ENCODE measurements around the gene ADAMTS16.

The ADAMTS16 gene

DNA sequence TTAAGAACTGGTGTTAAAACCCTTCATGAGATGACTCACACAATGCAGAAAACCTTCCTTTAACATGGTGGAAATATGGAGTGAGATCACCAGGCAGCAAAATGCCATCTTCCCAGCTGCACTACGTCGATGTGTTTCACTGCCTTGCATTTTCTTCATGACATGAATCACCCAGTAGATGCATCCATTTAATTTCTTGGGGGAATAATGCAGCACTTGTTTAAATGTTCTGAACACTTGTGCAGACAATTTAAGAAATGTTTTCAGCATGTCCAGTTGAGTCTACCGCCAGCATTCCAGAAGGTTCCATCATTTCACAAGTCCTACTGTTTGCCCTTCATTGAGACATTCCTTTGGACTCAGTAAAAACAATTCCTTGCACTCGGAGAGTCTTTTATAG is 81.6 kb downstream of the ADAMTS16 start:
- Histone ChIP-seq H3K18ac (ENCODE audit: low read length) (no peak overlapping the region), H3K27me3 (ENCODE audit: insufficient read depth, low read length) (no peaks in the 10 kb centered on the region)

GRCh38 chr5:5231576-5231975 is 91.4 kb downstream of the ADAMTS16 start:
- Histone ChIP-seq H3K79me2 (ENCODE audit: control insufficient read depth, insufficient read depth, low read length, poor library complexity) (peaks cover 2% of the 10 kb centered on the region), H3K4me2 (ENCODE audit: low read length) (no peak overlapping the region), H3K4me3 (ENCODE audit: low read depth, low read length) (no peak overlapping the region), H3K4ac (ENCODE audit: low read depth, low read length) (no peak overlapping the region), H2BK12ac (ENCODE audit: low read length) (peak overlapping the region; percentile 90), H3K18ac (ENCODE audit: low read length) (peak overlapping the region; percentile 77), H3K79me1 (ENCODE audit: low read length) (peaks cover 11% of the 10 kb centered on the region), H4K8ac (ENCODE audit: low read depth, low read length) (peak overlapping the region; percentile 56), H2BK5ac (ENCODE audit: low read depth, low read length, poor library complexity) (peak overlapping the region; percentile 77), H4K91ac (ENCODE audit: low read depth, low read length) (peak overlapping the region; percentile 78), H2AK5ac (ENCODE audit: low read length) (peak overlapping the region; percentile 63), H3K14ac (ENCODE audit: low read length) (peak overlapping the region; percentile 60), H3K9ac (ENCODE audit: low read length) (no peak overlapping the region), H3K23ac (ENCODE audit: low read length) (no peak overlapping the region), H2AFZ (ENCODE audit: insufficient read depth, low read length, poor library complexity) (no peak overlapping the region), H4K12ac (ENCODE audit: low read depth, low read length) (peak overlapping the region; percentile 39), H3K4me1 (ENCODE audit: control insufficient read depth in 1 of 2, insufficient read depth in 2 of 2, low read length in 2 of 2) (peaks cover 5 to 8% of the 10 kb centered on the region in 2 experiments), H3K27ac (ENCODE audit: low read depth, low read length) (peak overlapping the region; percentile 59), H3K36me3 (ENCODE audit: control insufficient read depth in 1 of 2, insufficient read depth in 2 of 2, low read length in 2 of 2) (no peaks in the 10 kb centered on the region), H2BK120ac (ENCODE audit: insufficient read depth, low read length, poor library complexity) (peak overlapping the region; percentile 27), H3K9me3 (ENCODE audit: insufficient read depth, low read depth, low read length) (peaks cover 4% of the 10 kb centered on the region), H3K27me3 (ENCODE audit: insufficient read depth, low read length) (no peaks in the 10 kb centered on the region)
- DNase-seq: peak in 1 of 2 donors; percentile 27
- WGBS (ENCODE audit: extremely low coverage, insufficient coverage, insufficient read length): no CpG with 5 or more reads among the region's 8 CpGs

More for the DNA sequence above, 81.6 kb downstream of the ADAMTS16 start:
- Histone ChIP-seq H2AK5ac (ENCODE audit: low read length) (no peak overlapping the region), H3K9ac (ENCODE audit: low read length) (no peak overlapping the region), H3K4ac (ENCODE audit: low read depth, low read length) (no peak overlapping the region), H3K4me3 (ENCODE audit: low read depth, low read length) (no peak overlapping the region), H3K4me2 (ENCODE audit: low read length) (no peak overlapping the region), H2BK5ac (ENCODE audit: low read depth, low read length, poor library complexity) (no peak overlapping the region), H3K36me3 (ENCODE audit: control insufficient read depth in 1 of 2, insufficient read depth in 2 of 2, low read length in 2 of 2) (no peaks in the 10 kb centered on the region), H3K9me3 (ENCODE audit: insufficient read depth, low read depth, low read length) (no peaks in the 10 kb centered on the region), H3K27ac (ENCODE audit: low read depth, low read length) (no peak overlapping the region), H3K4me1 (ENCODE audit: control insufficient read depth in 1 of 2, insufficient read depth in 2 of 2, low read length in 2 of 2) (peaks cover 0 to 5% of the 10 kb centered on the region in 2 experiments), H4K12ac (ENCODE audit: low read depth, low read length) (no peak overlapping the region), H3K79me2 (ENCODE audit: control insufficient read depth, insufficient read depth, low read length, poor library complexity) (no peaks in the 10 kb centered on the region), H2BK120ac (ENCODE audit: insufficient read depth, low read length, poor library complexity) (no peak overlapping the region), H3K23ac (ENCODE audit: low read length) (no peak overlapping the region), H4K91ac (ENCODE audit: low read depth, low read length) (no peak overlapping the region), H3K79me1 (ENCODE audit: low read length) (peaks cover 3% of the 10 kb centered on the region), H2AFZ (ENCODE audit: insufficient read depth, low read length, poor library complexity) (no peak overlapping the region), H4K8ac (ENCODE audit: low read depth, low read length) (no peak overlapping the region), H3K14ac (ENCODE audit: low read length) (no peak overlapping the region), H2BK12ac (ENCODE audit: low read length) (no peak overlapping the region)
- peak; percentile 55 to 67 for DNase-seq
- no CpG with 5 or more reads among the region's 4 CpGs for WGBS (ENCODE audit: extremely low coverage, insufficient coverage, insufficient read length)

GRCh38 chr5:5234912-5235311 is 94.8 kb downstream of the ADAMTS16 start:
- no peaks in the 10 kb centered on the region for H3K27me3 ChIP-seq (ENCODE audit: insufficient read depth, low read length)
- peaks cover 5 to 8% of the 10 kb centered on the region in 2 experiments for H3K4me1 ChIP-seq (ENCODE audit: control insufficient read depth in 1 of 2, insufficient read depth in 2 of 2, low read length in 2 of 2)
- no peak overlapping the region for H3K18ac ChIP-seq (ENCODE audit: low read length)
- no peak for DNase-seq
- peak overlapping the region; percentile 65 for H2BK120ac ChIP-seq (ENCODE audit: insufficient read depth, low read length, poor library complexity)
- H3K4me2 ChIP-seq (ENCODE audit: low read length): no peak overlapping the region
- H3K9ac ChIP-seq (ENCODE audit: low read length): no peak overlapping the region
- no peak overlapping the region for H3K23ac ChIP-seq (ENCODE audit: low read length)
- no peak overlapping the region for H4K91ac ChIP-seq (ENCODE audit: low read depth, low read length)
- H2AK5ac ChIP-seq (ENCODE audit: low read length): no peak overlapping the region
- no peak overlapping the region for H2BK5ac ChIP-seq (ENCODE audit: low read depth, low read length, poor library complexity)
- WGBS (ENCODE audit: extremely low coverage, insufficient coverage, insufficient read length): no CpG with 5 or more reads among the region's 11 CpGs
- no peak overlapping the region for H4K12ac ChIP-seq (ENCODE audit: low read depth, low read length)
- peaks cover 11% of the 10 kb centered on the region for H3K79me1 ChIP-seq (ENCODE audit: low read length)
- no peak overlapping the region for H3K4ac ChIP-seq (ENCODE audit: low read depth, low read length)
- H3K9me3 ChIP-seq (ENCODE audit: insufficient read depth, low read depth, low read length): peaks cover 2% of the 10 kb centered on the region
- H2BK12ac ChIP-seq (ENCODE audit: low read length): peak overlapping the region; percentile 67
- no peaks in the 10 kb centered on the region for H3K36me3 ChIP-seq (ENCODE audit: control insufficient read depth in 1 of 2, insufficient read depth in 2 of 2, low read length in 2 of 2)
- no peak overlapping the region for H2AFZ ChIP-seq (ENCODE audit: insufficient read depth, low read length, poor library complexity)
- no peak overlapping the region for H3K27ac ChIP-seq (ENCODE audit: low read depth, low read length)
- H3K4me3 ChIP-seq (ENCODE audit: low read depth, low read length): no peak overlapping the region
- no peak overlapping the region for H4K8ac ChIP-seq (ENCODE audit: low read depth, low read length)
- H3K79me2 ChIP-seq (ENCODE audit: control insufficient read depth, insufficient read depth, low read length, poor library complexity): peaks cover 2% of the 10 kb centered on the region
- no peak overlapping the region for H3K14ac ChIP-seq (ENCODE audit: low read length)

- no peak overlapping the region for H2AK5ac ChIP-seq (ENCODE audit: low read length)
- H3K27ac ChIP-seq (ENCODE audit: low read depth, low read length): no peak overlapping the region
- H3K36me3 ChIP-seq (ENCODE audit: control insufficient read depth in 1 of 2, insufficient read depth in 2 of 2, low read length in 2 of 2): no peaks in the 10 kb centered on the region
- H3K9me3 ChIP-seq (ENCODE audit: insufficient read depth, low read depth, low read length): peaks cover 2% of the 10 kb centered on the region
- no peak overlapping the region for H2AFZ ChIP-seq (ENCODE audit: insufficient read depth, low read length, poor library complexity)
- H3K14ac ChIP-seq (ENCODE audit: low read length): no peak overlapping the region
- no peak overlapping the region for H2BK120ac ChIP-seq (ENCODE audit: insufficient read depth, low read length, poor library complexity)
- no peak overlapping the region for H3K4me2 ChIP-seq (ENCODE audit: low read length)
- no peak for DNase-seq
- H4K91ac ChIP-seq (ENCODE audit: low read depth, low read length): no peak overlapping the region
- peaks cover 11% of the 10 kb centered on the region for H3K79me1 ChIP-seq (ENCODE audit: low read length)
- WGBS (ENCODE audit: extremely low coverage, insufficient coverage, insufficient read length): no CpG with 5 or more reads among the region's 4 CpGs
- no peak overlapping the region for H3K9ac ChIP-seq (ENCODE audit: low read length)
- no peaks in the 10 kb centered on the region for H3K27me3 ChIP-seq (ENCODE audit: insufficient read depth, low read length)
- no peak overlapping the region for H2BK12ac ChIP-seq (ENCODE audit: low read length)
- no peak overlapping the region for H2BK5ac ChIP-seq (ENCODE audit: low read depth, low read length, poor library complexity)
- no peak overlapping the region for H3K4ac ChIP-seq (ENCODE audit: low read depth, low read length)
- no peak overlapping the region for H3K23ac ChIP-seq (ENCODE audit: low read length)
- no peak overlapping the region for H4K12ac ChIP-seq (ENCODE audit: low read depth, low read length)
- H3K18ac ChIP-seq (ENCODE audit: low read length): no peak overlapping the region
- H3K79me2 ChIP-seq (ENCODE audit: control insufficient read depth, insufficient read depth, low read length, poor library complexity): peaks cover 2% of the 10 kb centered on the region
- no peak overlapping the region for H3K4me3 ChIP-seq (ENCODE audit: low read depth, low read length)
- H3K4me1 ChIP-seq (ENCODE audit: control insufficient read depth in 1 of 2, insufficient read depth in 2 of 2, low read length in 2 of 2): peaks cover 5 to 8% of the 10 kb centered on the region in 2 experiments
- H4K8ac ChIP-seq (ENCODE audit: low read depth, low read length): no peak overlapping the region
Measured at GRCh38 chr5:5235685-5236084, 95.6 kb downstream of the ADAMTS16 start.

Measured in trophoblast cell (in vitro differentiated cells and primary cell).